Liver (tissue), 3 donors: ENCODE data around the gene LURAP1L.

Source experiments
- CTCF ChIP-seq: fragments of 150-350 bp; IDR thresholded peaks from 2 replicates; pipeline ENCODE4 v1.5.1; 2017; ENCODE audit warnings: improper control_type of control experiment, low read depth, low read length; ENCODE audit not compliant: missing input control
- FOXA1 ChIP-seq: IDR thresholded peaks from 2 replicates; pipeline ENCODE4 v1.6.1; 2016; ENCODE audit warnings: antibody characterized with exemption
- GABPA ChIP-seq, 2 donors: IDR thresholded peaks in 1 of 2; conservative IDR thresholded peaks in 1 of 2; 2 replicates each; pipeline ENCODE4 v1.6.1; 2016; ENCODE audit warnings: antibody characterized with exemption in 2 of 2, mild to moderate bottlenecking in 1 of 2, moderate library complexity in 1 of 2
- MAX ChIP-seq: IDR thresholded peaks from 2 replicates; pipeline ENCODE4 v1.6.1; 2016; ENCODE audit warnings: antibody characterized with exemption
- REST ChIP-seq: IDR thresholded peaks from 2 replicates; pipeline ENCODE4 v1.6.1; 2016; ENCODE audit warnings: antibody characterized with exemption, mild to moderate bottlenecking
- RXRA ChIP-seq, 2 donors: IDR thresholded peaks; 2 replicates each; pipeline ENCODE4 v1.6.1; 2017 to 2018; ENCODE audit warnings: antibody characterized with exemption in 2 of 2, mild to moderate bottlenecking in 1 of 2
- TAF1 ChIP-seq: conservative IDR thresholded peaks from 2 replicates; pipeline ENCODE4 v1.6.1; 2016; ENCODE audit warnings: antibody characterized with exemption, mild to moderate bottlenecking
- YY1 ChIP-seq: IDR thresholded peaks from 2 replicates; pipeline ENCODE4 v1.6.1; 2016; ENCODE audit warnings: antibody characterized with exemption, mild to moderate bottlenecking
- ZBTB33 ChIP-seq: IDR thresholded peaks from 2 replicates; pipeline ENCODE4 v1.6.1; 2016; ENCODE audit warnings: antibody characterized with exemption
- donor health status: healthy.
- donor health status: healthy.

GRCh38 chr9:12798066-12798770 lies 23.4 kb downstream of the LURAP1L start:
- no peak for TF ChIP-seq REST
- TF ChIP-seq RXRA (IDR thresholded peaks at IDR 0.05): no peak
- no peak for TF ChIP-seq CTCF
- TF ChIP-seq GABPA (IDR thresholded peaks at IDR 0.05 in 1 of 2, conservative IDR thresholded peaks at IDR 0.05 in 1 of 2): no peak
- TF ChIP-seq FOXA1: no peak
- TF ChIP-seq MAX: no peak
- no peak for TF ChIP-seq ZBTB33
- no peak for TF ChIP-seq TAF1
- no peak for TF ChIP-seq YY1
